ENCODE data around the gene FAM83C. TPM values are rescaled to one million over a fixed set of nuclear protein-coding genes. Genes with fewer than 3 reads are reported as not detected.

FAM83C gene
- total and polyA plus RNA-seq, 9 of the 15 experiments (the other 6 are each of a cell fraction or from before 2014, with no cell fraction given), result not detected

DNA sequence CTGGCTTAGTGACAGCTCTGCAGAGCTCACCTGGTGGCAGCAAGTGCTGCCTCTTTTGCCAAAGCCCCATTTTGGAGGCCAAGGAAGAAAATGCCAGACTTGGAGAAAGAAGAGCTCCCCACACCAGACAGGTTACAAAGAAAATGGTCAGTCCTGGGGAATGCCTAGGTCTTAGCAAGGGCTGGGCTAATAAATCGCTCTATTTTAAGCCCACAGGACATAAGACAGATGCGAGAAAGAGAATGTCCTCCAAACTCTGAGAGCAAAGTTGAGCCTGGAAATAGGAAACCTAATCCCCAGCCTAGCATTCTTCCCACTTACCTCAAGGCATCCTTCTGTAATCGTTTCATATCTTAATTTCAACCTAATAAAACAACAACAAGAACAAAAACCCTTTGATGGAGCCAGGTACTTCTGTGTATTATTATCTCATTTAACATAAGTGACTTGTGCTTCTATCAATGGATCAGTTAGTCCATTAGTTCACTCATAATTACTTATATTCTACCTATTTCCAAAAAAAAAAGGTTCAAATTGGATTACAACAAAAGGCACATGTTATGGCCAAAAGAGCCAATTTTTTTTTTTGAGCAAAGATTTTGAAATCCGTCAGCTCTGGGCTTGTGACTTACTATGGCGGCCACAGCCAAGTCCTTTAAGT, 40.4 kb upstream of the FAM83C start:
- Histone ChIP-seq H3K4me3 (no peak overlapping the region), H3K9me1 (ENCODE audit: control insufficient read depth, insufficient read depth, low read length) (no peaks in the 10 kb centered on the region), H3K27ac (ENCODE audit: extremely low read depth, low read depth, low read length) (no peak overlapping the region), H3K36me3 (ENCODE audit: control insufficient read depth, insufficient read depth, low read length) (peaks cover 7% of the 10 kb centered on the region; the same call in 1 of the 3 replicates), H3K27me3 (ENCODE audit: control insufficient read depth in 2 of 2, insufficient read depth in 2 of 2, low read length in 2 of 2) (no peaks in the 10 kb centered on the region), H3K4me1 (replicated peaks in 1 of 2; ENCODE audit: control insufficient read depth in 2 of 2, insufficient read depth in 2 of 2, low read length in 2 of 2) (peaks cover 5 to 20% of the 10 kb centered on the region in 2 experiments; a peak in 4 of 5 replicates), H3K79me2 (ENCODE audit: control insufficient read depth, insufficient read depth, low read length) (no peaks in the 10 kb centered on the region), H3K9ac (ENCODE audit: insufficient read depth in 1 of 2, low read depth in 2 of 2, low read length in 2 of 2) (no peak overlapping the region; a peak in 1 of 4 replicates), H3K9me3 (replicated peaks; ENCODE audit: control insufficient read depth, insufficient read depth, low read depth, low read length) (no peaks in the 10 kb centered on the region), H2AFZ (ENCODE audit: low read depth, low read length) (no peak overlapping the region), H3K4me2 (ENCODE audit: insufficient read depth, low read length) (no peak overlapping the region), H4K20me1 (replicated peaks; ENCODE audit: control insufficient read depth, insufficient read depth, low read length) (no peaks in the 10 kb centered on the region)
- in situ Hi-C loops (cut with MboI) (no loop called here), intact Hi-C loops (cut with micrococcal nuclease) (no loop called here)
- 75% methylated on average over 5 of the region's 5 CpGs for WGBS (ENCODE audit: insufficient coverage, low coverage, missing lambda C conversion rate)
- FAIRE-seq (no peak), ATAC-seq (no peak), DNase-seq (ENCODE audit: extremely low read depth in 1 of 4, low spot score in 3 of 4) (no peak)
- BruUV-seq (replicated peaks), result no TSS peak
- CTCF ChIA-PET (ENCODE audit: low intra/inter-chr PET ratio), result interaction anchor here (0.7 kb wide), 1 partner anchor 12 kb away, joined by 3 read pairs; no protein-coding TSS in a partner anchor
- POLR2A ChIA-PET, result interaction anchor here (0.7 to 1.8 kb wide), 3 partner anchors 10 to 78 kb away, joined by 3 to 5 read pairs (median 4); no protein-coding TSS in a partner anchor
- no peak for TF ChIP-seq HDAC3 (IDR thresholded peaks at IDR 0.05; ENCODE audit: borderline replicate concordance, partially characterized antibody)
- no peak for TF ChIP-seq SREBF2 (CRISPR knock-in tag; IDR thresholded peaks at IDR 0.05)
- TF ChIP-seq, protein P1, sequence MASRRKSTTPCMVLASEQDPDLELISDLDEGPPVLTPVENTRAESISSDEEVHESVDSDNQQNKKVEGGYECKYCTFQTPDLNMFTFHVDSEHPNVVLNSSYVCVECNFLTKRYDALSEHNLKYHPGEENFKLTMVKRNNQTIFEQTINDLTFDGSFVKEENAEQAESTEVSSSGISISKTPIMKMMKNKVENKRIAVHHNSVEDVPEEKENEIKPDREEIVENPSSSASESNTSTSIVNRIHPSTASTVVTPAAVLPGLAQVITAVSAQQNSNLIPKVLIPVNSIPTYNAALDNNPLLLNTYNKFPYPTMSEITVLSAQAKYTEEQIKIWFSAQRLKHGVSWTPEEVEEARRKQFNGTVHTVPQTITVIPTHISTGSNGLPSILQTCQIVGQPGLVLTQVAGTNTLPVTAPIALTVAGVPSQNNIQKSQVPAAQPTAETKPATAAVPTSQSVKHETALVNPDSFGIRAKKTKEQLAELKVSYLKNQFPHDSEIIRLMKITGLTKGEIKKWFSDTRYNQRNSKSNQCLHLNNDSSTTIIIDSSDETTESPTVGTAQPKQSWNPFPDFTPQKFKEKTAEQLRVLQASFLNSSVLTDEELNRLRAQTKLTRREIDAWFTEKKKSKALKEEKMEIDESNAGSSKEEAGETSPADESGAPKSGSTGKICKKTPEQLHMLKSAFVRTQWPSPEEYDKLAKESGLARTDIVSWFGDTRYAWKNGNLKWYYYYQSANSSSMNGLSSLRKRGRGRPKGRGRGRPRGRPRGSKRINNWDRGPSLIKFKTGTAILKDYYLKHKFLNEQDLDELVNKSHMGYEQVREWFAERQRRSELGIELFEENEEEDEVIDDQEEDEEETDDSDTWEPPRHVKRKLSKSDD (conservative IDR thresholded peaks at IDR 0.05; ENCODE audit: low read length), result no peak
- no peak for TF ChIP-seq ZNF3 (CRISPR knock-in tag; IDR thresholded peaks at IDR 0.05)
- TF ChIP-seq, protein P2, sequence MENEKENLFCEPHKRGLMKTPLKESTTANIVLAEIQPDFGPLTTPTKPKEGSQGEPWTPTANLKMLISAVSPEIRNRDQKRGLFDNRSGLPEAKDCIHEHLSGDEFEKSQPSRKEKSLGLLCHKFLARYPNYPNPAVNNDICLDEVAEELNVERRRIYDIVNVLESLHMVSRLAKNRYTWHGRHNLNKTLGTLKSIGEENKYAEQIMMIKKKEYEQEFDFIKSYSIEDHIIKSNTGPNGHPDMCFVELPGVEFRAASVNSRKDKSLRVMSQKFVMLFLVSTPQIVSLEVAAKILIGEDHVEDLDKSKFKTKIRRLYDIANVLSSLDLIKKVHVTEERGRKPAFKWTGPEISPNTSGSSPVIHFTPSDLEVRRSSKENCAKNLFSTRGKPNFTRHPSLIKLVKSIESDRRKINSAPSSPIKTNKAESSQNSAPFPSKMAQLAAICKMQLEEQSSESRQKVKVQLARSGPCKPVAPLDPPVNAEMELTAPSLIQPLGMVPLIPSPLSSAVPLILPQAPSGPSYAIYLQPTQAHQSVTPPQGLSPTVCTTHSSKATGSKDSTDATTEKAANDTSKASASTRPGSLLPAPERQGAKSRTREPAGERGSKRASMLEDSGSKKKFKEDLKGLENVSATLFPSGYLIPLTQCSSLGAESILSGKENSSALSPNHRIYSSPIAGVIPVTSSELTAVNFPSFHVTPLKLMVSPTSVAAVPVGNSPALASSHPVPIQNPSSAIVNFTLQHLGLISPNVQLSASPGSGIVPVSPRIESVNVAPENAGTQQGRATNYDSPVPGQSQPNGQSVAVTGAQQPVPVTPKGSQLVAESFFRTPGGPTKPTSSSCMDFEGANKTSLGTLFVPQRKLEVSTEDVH (IDR thresholded peaks at IDR 0.05; ENCODE audit: low read depth, partially characterized antibody), result no peak
- no peak for TF ChIP-seq SMAD2 (IDR thresholded peaks at IDR 0.05; ENCODE audit: low read depth, low read length)
- TF ChIP-seq SAP30 (IDR thresholded peaks at IDR 0.05; ENCODE audit: borderline replicate concordance, insufficient read depth, low read depth, low read length, poor library complexity, severe bottlenecking), result no peak
- no peak for TF ChIP-seq MIER1 (IDR thresholded peaks at IDR 0.05; ENCODE audit: low read depth)
- TF ChIP-seq ZNF24 (IDR thresholded peaks at IDR 0.05), result no peak
- TF ChIP-seq CBX1 (IDR thresholded peaks at IDR 0.05; ENCODE audit: low read depth), result no peak
- TF ChIP-seq MTA1 (IDR thresholded peaks at IDR 0.05; ENCODE audit: borderline replicate concordance), result no peak
- no peak for TF ChIP-seq MLLT1 (IDR thresholded peaks at IDR 0.05)
